Measurements from ENCODE around the gene ACOT9.

DNA sequence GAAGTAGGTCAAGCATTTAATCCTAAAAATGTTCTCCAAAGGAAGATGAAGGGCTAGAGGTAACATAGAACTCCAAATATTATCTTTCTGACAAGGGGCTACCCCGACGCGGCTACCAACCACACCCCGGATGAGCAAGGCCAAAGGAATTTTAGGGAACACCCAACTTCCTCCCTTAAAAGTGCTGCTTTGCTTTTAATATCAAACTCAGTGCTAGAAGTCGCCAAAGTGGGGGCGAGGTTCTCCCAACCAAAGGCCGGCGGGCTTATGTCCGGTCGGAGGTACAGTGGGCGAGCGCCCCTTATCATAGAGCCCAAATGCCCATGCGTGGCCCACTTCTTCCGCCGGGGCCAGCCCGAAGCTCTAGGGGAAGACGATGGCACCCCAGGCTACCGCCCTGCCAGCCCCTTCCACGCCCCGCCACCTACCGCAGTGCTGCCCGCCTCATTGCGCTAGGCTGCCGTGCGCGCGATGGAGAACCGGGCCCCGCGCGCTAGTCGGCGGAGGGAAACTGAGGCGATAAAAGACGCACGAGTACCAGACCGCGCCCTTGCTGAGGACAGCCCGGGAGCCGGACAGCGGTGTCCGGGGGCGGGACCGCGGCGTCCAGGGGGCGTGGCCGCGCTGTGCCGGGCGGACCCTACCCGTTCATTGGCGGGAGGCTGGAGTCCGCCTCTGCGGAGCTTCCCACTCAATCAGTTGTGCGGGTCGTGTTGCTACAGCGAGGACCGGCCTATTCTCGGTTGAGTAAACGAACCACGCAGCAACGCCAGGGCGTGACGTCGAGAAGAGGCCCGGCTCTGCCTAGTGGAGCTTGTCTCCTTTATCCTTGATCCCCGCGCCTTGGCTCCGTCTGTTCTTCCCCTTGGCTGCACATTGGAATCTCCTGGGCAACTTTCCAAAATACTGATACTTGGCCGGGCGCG is at the start of gene ACOT9:
- peak; percentile 74 for TF ChIP-seq POLR2A (IDR thresholded peaks at IDR 0.05)
- TF ChIP-seq, protein P1, sequence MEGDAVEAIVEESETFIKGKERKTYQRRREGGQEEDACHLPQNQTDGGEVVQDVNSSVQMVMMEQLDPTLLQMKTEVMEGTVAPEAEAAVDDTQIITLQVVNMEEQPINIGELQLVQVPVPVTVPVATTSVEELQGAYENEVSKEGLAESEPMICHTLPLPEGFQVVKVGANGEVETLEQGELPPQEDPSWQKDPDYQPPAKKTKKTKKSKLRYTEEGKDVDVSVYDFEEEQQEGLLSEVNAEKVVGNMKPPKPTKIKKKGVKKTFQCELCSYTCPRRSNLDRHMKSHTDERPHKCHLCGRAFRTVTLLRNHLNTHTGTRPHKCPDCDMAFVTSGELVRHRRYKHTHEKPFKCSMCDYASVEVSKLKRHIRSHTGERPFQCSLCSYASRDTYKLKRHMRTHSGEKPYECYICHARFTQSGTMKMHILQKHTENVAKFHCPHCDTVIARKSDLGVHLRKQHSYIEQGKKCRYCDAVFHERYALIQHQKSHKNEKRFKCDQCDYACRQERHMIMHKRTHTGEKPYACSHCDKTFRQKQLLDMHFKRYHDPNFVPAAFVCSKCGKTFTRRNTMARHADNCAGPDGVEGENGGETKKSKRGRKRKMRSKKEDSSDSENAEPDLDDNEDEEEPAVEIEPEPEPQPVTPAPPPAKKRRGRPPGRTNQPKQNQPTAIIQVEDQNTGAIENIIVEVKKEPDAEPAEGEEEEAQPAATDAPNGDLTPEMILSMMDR (IDR thresholded peaks at IDR 0.05) = no peak

Measured in ovary (tissue), 3 donors.